Cardiac septum (tissue), 1 donor: Measurements from ENCODE around the gene ISM2. TPM values are rescaled to one million over a fixed set of nuclear protein-coding genes. Genes with fewer than 3 reads are reported as not detected.

ENCODE experiments used
- total RNA-seq: library from RNA; stranded (reverse); fragmentation: NEBNext Ultra II Directional; extraction: Animal tissue kit (Norgen Biotek cat#: 25700); gene quantifications from one replicate; pipeline ENCODE4 v1.2.1, GENCODE V29; 2021
- donor health status: DM: no; HTN: no; CAD: no.

The ISM2 gene
- total RNA-seq, 1 donor from 2014 or later = not detected

Other genes starting within 250 kb of the ISM2 start
- not detected for gene NGB, start 227.6 kb downstream of the ISM2 start, total RNA-seq
- 19.9 TPM for gene POMT2, start 177.9 kb downstream of the ISM2 start, total RNA-seq
- 10.9 TPM for gene GSTZ1, start 177.8 kb downstream of the ISM2 start, total RNA-seq
- gene TMED8, start 121.7 kb downstream of the ISM2 start, total RNA-seq = 5.6 TPM
- gene SAMD15, start 121.4 kb downstream of the ISM2 start, total RNA-seq = 0.11 TPM
- not detected for gene NOXRED1, start 75.3 kb downstream of the ISM2 start, total RNA-seq
- gene VIPAS39, start 41.2 kb downstream of the ISM2 start, total RNA-seq = 12.5 TPM
- gene AHSA1, start 40.7 kb downstream of the ISM2 start, total RNA-seq = 138 TPM
- gene SPTLC2, start 117.8 kb upstream of the ISM2 start, total RNA-seq = 13.5 TPM
- 8.3 TPM for gene ALKBH1, start 209.2 kb upstream of the ISM2 start, total RNA-seq
- gene SLIRP, start 209.3 kb upstream of the ISM2 start, total RNA-seq = 129 TPM